NT2/D1 (cell line): ENCODE results near the gene SPOCK2.

Experiments used
- DNase-seq: peaks from one replicate; pipeline ENCODE4 v3.0.0-alpha.2; 2011; ENCODE audit warnings: low read depth, low spot score
- H3K27me3 ChIP-seq: 2 replicates; pipeline ENCODE4 v1.6.0; 2011; ENCODE audit warnings: mild to moderate bottlenecking; ENCODE audit not compliant: insufficient read length, insufficient read depth
- H3K36me3 ChIP-seq: 2 replicates; pipeline ENCODE4 v1.6.1; 2011; ENCODE audit warnings: mild to moderate bottlenecking, low read length, mixed read lengths; ENCODE audit not compliant: insufficient read depth, insufficient read length
- H3K4me1 ChIP-seq: 2 replicates; pipeline ENCODE4 v1.5.1; 2011; ENCODE audit not compliant: insufficient read depth, insufficient read length
- H3K4me3 ChIP-seq: 2 replicates; pipeline ENCODE4 v1.5.1; 2011; ENCODE audit warnings: low read depth; ENCODE audit not compliant: insufficient read length
- H3K9ac ChIP-seq: 2 replicates; pipeline ENCODE4 v1.6.0; 2011; ENCODE audit warnings: low read depth; ENCODE audit not compliant: insufficient read length
- H3K9me3 ChIP-seq: 2 replicates; pipeline ENCODE4 v1.5.1; 2011; ENCODE audit warnings: mild to moderate bottlenecking, low read length; ENCODE audit not compliant: insufficient read depth
- SUZ12 ChIP-seq: IDR thresholded peaks from 2 replicates; pipeline ENCODE4 v1.6.1; 2011; ENCODE audit not compliant: insufficient read length, insufficient read depth; ENCODE audit errors: extremely low read depth
- YY1 ChIP-seq: IDR thresholded peaks from 2 replicates; pipeline ENCODE4 v1.6.1; 2011; ENCODE audit not compliant: insufficient read length, insufficient read depth
- ZNF274 ChIP-seq: IDR thresholded peaks from 2 replicates; pipeline ENCODE4 v1.6.1; 2011; ENCODE audit warnings: mild to moderate bottlenecking, low read depth, low read length

SPOCK2 gene

GRCh38 chr10:72126872-72127232, 38.5 kb upstream of the SPOCK2 start:
- Histone ChIP-seq H3K9me3 (no peaks in the 10 kb centered on the region), H3K36me3 (no peaks in the 10 kb centered on the region), H3K4me3 (no peak overlapping the region), H3K27me3 (no peaks in the 10 kb centered on the region), H3K9ac (no peak overlapping the region), H3K4me1 (no peaks in the 10 kb centered on the region)
- DNase-seq, result no peak
- no peak for TF ChIP-seq ZNF274
- TF ChIP-seq YY1, result no peak
- TF ChIP-seq SUZ12, result no peak

- TF ChIP-seq YY1 (no peak), SUZ12 (no peak), ZNF274 (no peak)
- Histone ChIP-seq H3K4me3 (no peak overlapping the region), H3K36me3 (no peaks in the 10 kb centered on the region), H3K9me3 (no peaks in the 10 kb centered on the region), H3K9ac (no peak overlapping the region), H3K27me3 (no peaks in the 10 kb centered on the region), H3K4me1 (no peaks in the 10 kb centered on the region)
- no peak for DNase-seq
These were observed 38.0 kb upstream of the SPOCK2 start for GRCh38 chr10:72126184-72126871.

GRCh38 chr10:72124989-72125388, 36.6 kb upstream of the SPOCK2 start:
- no peaks in the 10 kb centered on the region for H3K9me3 ChIP-seq
- H3K9ac ChIP-seq, result no peak overlapping the region
- H3K4me3 ChIP-seq, result no peak overlapping the region
- H3K4me1 ChIP-seq, result no peaks in the 10 kb centered on the region
- H3K27me3 ChIP-seq, result no peaks in the 10 kb centered on the region
- TF ChIP-seq YY1 (no peak), ZNF274 (no peak), SUZ12 (no peak)
- no peaks in the 10 kb centered on the region for H3K36me3 ChIP-seq
- DNase-seq, result no peak

GRCh38 chr10:72124381-72124780, 36.0 kb upstream of the SPOCK2 start:
- no peak for TF ChIP-seq ZNF274
- no peak for TF ChIP-seq SUZ12
- TF ChIP-seq YY1, result no peak
- no peaks in the 10 kb centered on the region for H3K27me3 ChIP-seq
- H3K36me3 ChIP-seq, result no peaks in the 10 kb centered on the region
- H3K4me1 ChIP-seq, result no peaks in the 10 kb centered on the region
- H3K9ac ChIP-seq, result no peak overlapping the region
- no peaks in the 10 kb centered on the region for H3K9me3 ChIP-seq
- H3K4me3 ChIP-seq, result no peak overlapping the region
- no peak for DNase-seq

- Histone ChIP-seq H3K36me3 (no peaks in the 10 kb centered on the region), H3K27me3 (no peaks in the 10 kb centered on the region), H3K9me3 (no peaks in the 10 kb centered on the region), H3K4me1 (no peaks in the 10 kb centered on the region), H3K9ac (no peak overlapping the region), H3K4me3 (no peak overlapping the region)
- no peak for TF ChIP-seq YY1
- TF ChIP-seq SUZ12, result no peak
- no peak for TF ChIP-seq ZNF274
- DNase-seq, result no peak
These were observed 35.3 kb upstream of the SPOCK2 start for GRCh38 chr10:72123616-72124015.

GRCh38 chr10:72122221-72122620, 33.9 kb upstream of the SPOCK2 start:
- H3K27me3 ChIP-seq, result no peaks in the 10 kb centered on the region
- no peaks in the 10 kb centered on the region for H3K36me3 ChIP-seq
- no peak for TF ChIP-seq ZNF274
- TF ChIP-seq YY1, result no peak
- TF ChIP-seq SUZ12, result no peak
- H3K9ac ChIP-seq, result no peak overlapping the region
- DNase-seq, result no peak
- H3K4me3 ChIP-seq, result no peak overlapping the region
- no peaks in the 10 kb centered on the region for H3K4me1 ChIP-seq
- H3K9me3 ChIP-seq, result peaks cover 4% of the 10 kb centered on the region; the same call in 1 of the 2 replicates

GRCh38 chr10:72121389-72121788, 33.0 kb upstream of the SPOCK2 start:
- Histone ChIP-seq H3K9me3 (peaks cover 12% of the 10 kb centered on the region), H3K4me3 (no peak overlapping the region), H3K27me3 (no peaks in the 10 kb centered on the region), H3K36me3 (no peaks in the 10 kb centered on the region), H3K9ac (no peak overlapping the region), H3K4me1 (no peaks in the 10 kb centered on the region)
- DNase-seq, result no peak
- TF ChIP-seq YY1, result no peak
- TF ChIP-seq SUZ12, result no peak
- no peak for TF ChIP-seq ZNF274

- TF ChIP-seq YY1 (no peak), SUZ12 (no peak), ZNF274 (no peak)
- Histone ChIP-seq H3K9me3 (peaks cover 13% of the 10 kb centered on the region), H3K4me1 (no peaks in the 10 kb centered on the region), H3K27me3 (no peaks in the 10 kb centered on the region), H3K36me3 (no peaks in the 10 kb centered on the region), H3K9ac (no peak overlapping the region), H3K4me3 (no peak overlapping the region)
- no peak for DNase-seq
These were observed 28.0 kb upstream of the SPOCK2 start for GRCh38 chr10:72116372-72116771.
